Thymus (tissue), 11 donors: ENCODE data around the gene ZNF559. TPM values are rescaled to one million over a fixed set of nuclear protein-coding genes. Genes with fewer than 3 reads are reported as not detected.

ENCODE experiments used
- DNase-seq, 9 donors: peaks; one replicate each; pipeline ENCODE4 v3.0.0-alpha.2; 2013; ENCODE audit warnings: low spot score in 9 of 9, low read depth in 6 of 9, missing footprints in 1 of 9
- H3K27ac ChIP-seq, 2 donors: one replicate each; pipeline ENCODE4 v1.5.1; 2013; ENCODE audit warnings: control low read depth in 1 of 2, low read depth in 1 of 2, low read length in 1 of 2, mild to moderate bottlenecking in 1 of 2, moderate library complexity in 1 of 2
- H3K27me3 ChIP-seq, 2 donors: one replicate each; pipeline ENCODE4 v1.5.1; 2013; ENCODE audit warnings: low read length in 1 of 2; ENCODE audit not compliant: control insufficient read depth in 2 of 2, insufficient read depth in 1 of 2
- H3K36me3 ChIP-seq, 2 donors: one replicate each; pipeline ENCODE4 v1.5.1; 2013; ENCODE audit warnings: low read length in 1 of 2, mild to moderate bottlenecking in 1 of 2, moderate library complexity in 1 of 2; ENCODE audit not compliant: control insufficient read depth in 2 of 2, insufficient read depth in 2 of 2
- H3K4me1 ChIP-seq, 2 donors: one replicate each; pipeline ENCODE4 v1.5.1; 2013; ENCODE audit warnings: low read length in 2 of 2; ENCODE audit not compliant: control insufficient read depth in 2 of 2, insufficient read depth in 2 of 2
- H3K4me3 ChIP-seq, 2 donors: one replicate each; pipeline ENCODE4 v1.5.1; 2013; ENCODE audit warnings: low read length in 2 of 2, control low read depth in 1 of 2, mild to moderate bottlenecking in 1 of 2
- H3K9me3 ChIP-seq, 2 donors: one replicate each; pipeline ENCODE4 v1.5.1; 2013; ENCODE audit warnings: low read length in 1 of 2, mild to moderate bottlenecking in 1 of 2; ENCODE audit not compliant: control insufficient read depth in 2 of 2, insufficient read depth in 1 of 2
- WGBS: extraction: QIAGEN DNeasy Blood & Tissue Kit; methylation state at CpG from one replicate; pipeline ENCODE4 v1.1.7; 2013; 5-methylcytosine and 5-hydroxymethylcytosine counted together
- polyA plus RNA-seq: library from polyadenylated mRNA; stranded (reverse); fragments of 200-250 nt; gene quantifications from one replicate; pipeline ENCODE4 v1.2.3, GENCODE V29; 2013
- total RNA-seq: library from RNA; stranded (reverse); fragments of 120-200 nt; gene quantifications from one replicate; pipeline ENCODE4 v1.2.4, GENCODE V29; 2013
- donor health status: healthy.

ZNF559 gene
- total and polyA plus RNA-seq, 2 donors, result 27.7 to 72.1 TPM

- no peaks in the 10 kb centered on the region for H3K4me1 ChIP-seq
- H3K9me3 ChIP-seq, result peaks cover 21 to 22% of the 10 kb centered on the region in 2 donors
- DNase-seq, result no peak
- H3K27ac ChIP-seq, result no peak overlapping the region
- no peak overlapping the region for H3K4me3 ChIP-seq
- H3K36me3 ChIP-seq, result peaks cover 19 to 37% of the 10 kb centered on the region in 2 donors
- WGBS, result 98% methylated on average over 6 of the region's 6 CpGs
- no peaks in the 10 kb centered on the region for H3K27me3 ChIP-seq
Measured at GRCh38 chr19:9342610-9343304, 18.8 kb downstream of the ZNF559 start.

GRCh38 chr19:9345005-9345404 lies 21.0 kb downstream of the ZNF559 start:
- Histone ChIP-seq H3K27me3 (no peaks in the 10 kb centered on the region), H3K9me3 (peaks cover 19 to 25% of the 10 kb centered on the region in 2 donors), H3K4me1 (no peaks in the 10 kb centered on the region), H3K4me3 (no peak overlapping the region), H3K27ac (no peak overlapping the region), H3K36me3 (peaks cover 19 to 24% of the 10 kb centered on the region in 2 donors)
- no peak for DNase-seq
- 98% methylated on average over 2 of the region's 2 CpGs for WGBS

GRCh38 chr19:9348253-9348652 lies 24.3 kb downstream of the ZNF559 start:
- H3K4me3 ChIP-seq, result no peak overlapping the region
- H3K27ac ChIP-seq, result no peak overlapping the region
- WGBS, result over 99% methylated on average over 3 of the region's 3 CpGs
- H3K36me3 ChIP-seq, result peaks cover 6 to 8% of the 10 kb centered on the region in 2 donors
- no peaks in the 10 kb centered on the region for H3K27me3 ChIP-seq
- DNase-seq, result no peak
- peaks cover 10 to 24% of the 10 kb centered on the region in 2 donors for H3K9me3 ChIP-seq
- no peaks in the 10 kb centered on the region for H3K4me1 ChIP-seq

- DNase-seq, result no peak
- peaks cover 8 to 26% of the 10 kb centered on the region in 2 donors for H3K9me3 ChIP-seq
- H3K27ac ChIP-seq, result no peak overlapping the region
- H3K27me3 ChIP-seq, result no peaks in the 10 kb centered on the region
- H3K4me3 ChIP-seq, result no peak overlapping the region
- no peaks in the 10 kb centered on the region for H3K4me1 ChIP-seq
- WGBS, result 99% methylated on average over 22 of the region's 22 CpGs
- peaks cover 2 to 7% of the 10 kb centered on the region in 2 donors for H3K36me3 ChIP-seq
Measured at GRCh38 chr19:9348671-9349070, 24.7 kb downstream of the ZNF559 start.

GRCh38 chr19:9352505-9352904 lies 28.5 kb downstream of the ZNF559 start:
- Histone ChIP-seq H3K9me3 (peaks cover 8 to 41% of the 10 kb centered on the region in 2 donors), H3K36me3 (peaks cover 0 to 7% of the 10 kb centered on the region in 2 donors), H3K27me3 (no peaks in the 10 kb centered on the region), H3K4me3 (no peak overlapping the region), H3K4me1 (no peaks in the 10 kb centered on the region), H3K27ac (no peak overlapping the region)
- WGBS, result 100% methylated on average over 2 of the region's 2 CpGs
- DNase-seq, result no peak

- Histone ChIP-seq H3K27me3 (no peaks in the 10 kb centered on the region), H3K4me1 (no peaks in the 10 kb centered on the region), H3K36me3 (peaks cover 0 to 7% of the 10 kb centered on the region in 2 donors), H3K9me3 (peaks cover 8 to 45% of the 10 kb centered on the region in 2 donors), H3K27ac (no peak overlapping the region), H3K4me3 (no peak overlapping the region)
- DNase-seq, result no peak
Measured at GRCh38 chr19:9353011-9353410, 29.0 kb downstream of the ZNF559 start.

- Histone ChIP-seq H3K27me3 (no peaks in the 10 kb centered on the region), H3K36me3 (peaks cover 0 to 2% of the 10 kb centered on the region in 2 donors), H3K4me1 (no peaks in the 10 kb centered on the region), H3K9me3 (peaks cover 6 to 38% of the 10 kb centered on the region in 2 donors), H3K27ac (no peak overlapping the region), H3K4me3 (no peak overlapping the region)
- 94% methylated on average over 2 of the region's 2 CpGs for WGBS
- DNase-seq, result no peak
Measured at GRCh38 chr19:9354651-9355050, 30.7 kb downstream of the ZNF559 start.

- Histone ChIP-seq H3K27me3 (peaks cover 0 to 6% of the 10 kb centered on the region in 2 donors), H3K27ac (no peak within 1 kb of the TSS), H3K36me3 (no peaks in the 10 kb centered on the region), H3K9me3 (peaks cover 3 to 9% of the 10 kb centered on the region in 2 donors), H3K4me1 (peaks cover 4 to 6% of the 10 kb centered on the region in 2 donors), H3K4me3 (peak within 1 kb of the TSS; percentile 34 to 56)
- peak in 5 of 9 donors; percentile 1 to 37 (median 20) for DNase-seq
- 5% methylated on average over 28 of the region's 28 CpGs for WGBS
Measured at GRCh38 chr19:9362905-9363304, 38.9 kb downstream of the ZNF559 start, which contains the start of gene ZNF177. Gene ZNF177 (plus strand): TSS chr19:9363013. CDS start chr19:9378312, 15,299 bp downstream.

GRCh38 chr19:9370738-9371619 lies 47.0 kb downstream of the ZNF559 start:
- H3K36me3 ChIP-seq, result no peaks in the 10 kb centered on the region
- no peaks in the 10 kb centered on the region for H3K4me1 ChIP-seq
- H3K27ac ChIP-seq, result no peak overlapping the region
- no peak overlapping the region for H3K4me3 ChIP-seq
- WGBS, result 96% methylated on average over 6 of the region's 6 CpGs
- no peaks in the 10 kb centered on the region for H3K27me3 ChIP-seq
- peaks cover 0 to 1% of the 10 kb centered on the region in 2 donors for H3K9me3 ChIP-seq
- DNase-seq, result no peak
